ENCODE results near the gene P2RY6.
"Not testable (repeated sequence)": the region's sequence is repeated elsewhere in the genome, so short reads cannot be mapped to it uniquely, and the experiment has no call there.

The P2RY6 gene

DNA sequence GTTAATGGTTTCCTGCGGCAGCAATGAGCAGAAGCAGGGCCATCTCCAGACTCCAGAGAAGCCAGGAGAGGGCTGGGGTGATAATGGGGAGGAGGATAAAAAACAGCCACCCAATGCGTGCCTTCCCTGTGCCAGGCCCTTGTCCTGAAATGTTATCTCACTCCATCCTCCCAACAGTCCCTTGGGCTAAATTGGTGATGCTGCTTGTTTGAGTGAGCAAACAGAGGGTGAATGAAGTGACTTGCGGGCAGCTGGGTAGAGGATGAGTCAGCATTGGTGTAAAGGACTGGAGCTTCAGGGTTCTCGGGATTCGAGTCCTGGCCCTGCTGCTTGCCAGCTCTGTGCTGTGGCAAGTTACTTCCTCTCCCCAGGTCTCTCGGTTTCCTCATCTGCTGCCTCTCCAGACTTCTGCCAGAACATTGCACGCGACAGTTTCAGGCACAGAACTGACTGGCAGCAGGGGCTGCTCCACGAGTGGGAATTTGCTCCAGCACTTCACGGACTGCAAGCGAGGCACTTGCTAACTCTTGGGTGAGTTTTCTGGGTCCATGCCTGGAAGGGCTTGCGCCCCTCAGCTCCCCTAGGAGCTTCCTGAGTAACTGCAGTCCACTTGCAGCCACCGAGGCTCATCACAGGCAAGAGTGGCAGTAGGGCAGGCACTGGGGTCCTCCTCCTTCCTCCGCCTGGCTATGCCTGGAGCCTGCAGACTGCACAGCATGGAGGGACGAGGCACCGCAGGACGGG lies at the start of gene P2RY6:
TSS of gene P2RY6 (plus strand) at position 403 of the 744 bp plus-strand sequence. CDS start 24,181 bp downstream, outside the sequence.
- no peak for DNase-seq (ENCODE audit: low read depth in 2 of 2, low spot score in 1 of 2)

GRCh38 chr11:73223998-73224730 lies 48.0 kb upstream of the P2RY6 start:
- no peak for DNase-seq (ENCODE audit: low read depth in 2 of 2, low spot score in 1 of 2)

DNA sequence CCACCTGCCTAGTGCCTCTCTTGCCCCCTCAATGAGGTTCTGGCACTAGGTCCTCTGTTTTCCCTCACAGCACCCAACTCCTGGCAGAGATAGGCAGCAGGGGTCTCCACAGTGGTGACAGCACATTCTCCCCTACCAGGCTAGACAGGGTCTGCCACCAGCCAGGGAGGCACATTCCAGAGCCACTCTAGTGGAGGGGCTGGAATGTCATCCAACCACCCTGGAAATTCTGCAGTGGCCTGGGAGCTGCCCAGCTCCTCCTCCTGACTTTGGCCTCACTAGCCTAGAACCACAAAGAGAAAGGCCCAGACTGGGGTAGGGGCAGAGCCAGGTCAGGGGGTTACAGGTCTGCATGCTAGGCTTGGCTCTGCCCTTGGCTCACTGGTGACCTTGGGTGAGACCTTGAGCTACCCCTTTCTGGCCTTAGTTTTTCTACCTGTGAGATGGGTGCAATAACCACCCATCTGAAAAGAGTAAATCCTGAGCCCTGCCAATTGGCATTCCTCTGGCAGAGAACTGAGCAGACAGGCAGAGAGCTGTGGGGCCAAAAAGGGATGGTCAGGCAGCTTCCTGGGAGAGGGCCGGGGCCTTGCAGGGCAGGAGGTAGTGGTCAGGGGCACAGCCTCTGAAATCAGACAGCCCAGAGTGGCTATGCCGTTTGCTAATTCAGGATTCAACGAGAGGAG lies 47.0 kb upstream of the P2RY6 start:
- no peak for DNase-seq (ENCODE audit: low read depth in 2 of 2, low spot score in 1 of 2)

- no peak for DNase-seq (ENCODE audit: low read depth in 2 of 2, low spot score in 1 of 2)
Measured at GRCh38 chr11:73225851-73226250, 46.3 kb upstream of the P2RY6 start.

DNA sequence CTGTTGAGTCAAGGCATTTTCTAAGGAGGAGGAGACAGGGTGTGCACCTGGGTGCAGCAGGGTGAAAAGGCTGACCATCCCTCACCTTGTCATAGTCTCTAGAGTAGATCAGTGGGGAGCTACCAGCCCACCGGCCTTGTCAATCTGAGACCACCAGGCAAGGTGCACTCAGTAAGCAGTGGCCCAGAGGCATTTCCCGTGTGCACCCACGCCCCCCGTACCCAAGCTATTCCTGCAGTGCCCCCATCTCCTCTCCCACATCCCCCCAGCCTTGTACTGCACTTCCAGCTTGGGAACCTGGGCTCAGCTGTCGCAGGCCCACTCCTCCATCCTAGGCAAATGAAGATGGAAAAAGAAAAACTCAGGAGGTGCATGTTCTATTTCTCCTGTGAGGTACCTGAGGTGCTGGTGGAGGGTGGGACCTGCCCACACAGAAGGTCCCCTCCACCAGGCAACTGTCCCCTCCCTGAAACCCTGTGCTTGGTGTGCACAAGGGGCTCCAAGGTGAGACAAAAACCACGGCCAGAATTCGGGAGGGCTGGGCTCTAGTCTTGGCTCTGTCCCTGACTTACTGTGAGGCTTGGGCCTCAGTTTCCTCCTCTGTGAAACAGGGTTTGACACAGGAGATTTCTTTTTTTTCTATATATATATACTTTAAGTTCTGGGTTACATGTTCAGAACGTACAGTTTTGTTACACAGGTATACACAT lies 45.7 kb upstream of the P2RY6 start:
- DNase-seq (ENCODE audit: low read depth in 2 of 2, low spot score in 1 of 2): no peak

GRCh38 chr11:73227571-73228211 lies 44.4 kb upstream of the P2RY6 start:
- DNase-seq (ENCODE audit: low read depth in 2 of 2, low spot score in 1 of 2): no peak

GRCh38 chr11:73228268-73229134 lies 43.6 kb upstream of the P2RY6 start:
- no peak for DNase-seq (ENCODE audit: low read depth in 2 of 2, low spot score in 1 of 2)

DNA sequence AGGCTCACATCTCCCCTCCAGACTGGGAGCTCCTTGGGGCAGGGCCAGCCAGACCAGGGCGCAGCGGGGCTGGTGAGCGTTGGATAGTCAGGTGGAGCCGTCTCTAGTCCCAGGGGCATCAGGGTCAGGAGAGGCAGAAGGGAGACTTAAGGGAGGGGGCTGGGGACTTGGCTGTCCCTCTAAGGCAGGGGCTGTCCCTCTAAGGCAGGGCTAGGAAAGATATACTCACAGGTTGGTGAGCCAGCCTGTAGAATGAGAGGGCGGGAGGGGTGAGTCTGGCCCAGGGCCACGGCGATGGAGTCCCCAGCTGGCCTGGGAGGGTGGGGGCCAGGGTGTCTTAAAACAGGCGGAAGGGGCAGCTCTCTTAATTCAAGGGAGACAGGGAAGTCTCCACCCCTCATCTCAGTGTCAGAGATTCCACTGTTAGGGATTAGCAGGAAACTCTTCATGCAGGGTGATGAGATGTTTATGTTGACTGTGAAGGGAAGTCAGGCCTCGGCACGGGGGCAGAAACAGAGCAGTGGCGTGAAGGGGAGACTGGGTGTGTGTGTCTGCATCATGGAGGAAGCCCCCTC lies 42.7 kb upstream of the P2RY6 start:
- no peak for DNase-seq (ENCODE audit: low read depth in 2 of 2, low spot score in 1 of 2)

DNA sequence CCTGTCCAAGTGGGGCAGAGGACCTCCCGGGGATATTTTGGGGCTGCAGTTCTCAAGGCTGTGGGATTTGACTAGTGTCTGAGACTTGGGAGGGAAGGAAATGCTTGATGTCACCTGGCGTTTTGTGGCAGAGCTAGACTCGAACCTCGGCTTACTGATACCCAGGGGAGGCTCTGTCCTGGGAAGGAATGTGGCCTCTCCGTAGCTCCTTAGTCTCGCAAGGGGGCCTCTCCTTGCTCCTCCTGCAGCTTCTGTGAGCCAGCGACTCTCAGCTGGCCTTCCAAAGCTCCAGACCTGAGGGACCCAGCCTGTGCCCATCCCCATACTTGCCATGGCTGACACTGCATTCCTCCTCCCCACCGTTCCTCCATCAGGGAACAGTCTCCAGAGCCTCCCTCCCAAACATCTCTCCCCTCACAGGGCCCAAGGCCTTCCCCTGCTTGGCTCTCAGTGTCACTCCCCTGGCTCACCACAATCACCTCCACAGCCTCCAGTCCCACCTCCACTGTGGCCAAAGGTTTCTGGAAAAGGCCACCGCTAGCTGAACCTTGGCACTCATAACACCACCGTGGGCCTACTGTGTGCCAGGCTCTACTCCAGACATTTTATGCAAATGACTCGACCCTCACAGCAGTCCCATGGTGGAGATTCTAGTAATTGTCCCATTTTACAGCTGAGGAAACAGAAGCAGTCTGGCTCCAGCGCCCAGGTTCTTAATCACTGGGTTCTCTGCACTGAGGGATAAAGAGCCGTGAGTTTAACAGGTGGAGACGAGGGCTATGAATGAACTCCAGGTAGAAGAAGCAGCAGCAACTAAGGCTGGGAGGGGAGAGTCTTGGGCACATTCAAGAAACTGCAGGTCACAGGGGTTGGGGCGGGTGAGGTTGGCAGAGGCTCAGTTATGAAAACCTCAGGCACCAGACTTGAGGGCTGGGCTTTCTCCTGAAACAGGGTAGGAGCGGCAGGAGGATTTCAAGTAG lies 42.0 kb upstream of the P2RY6 start:
- DNase-seq (ENCODE audit: low read depth in 2 of 2, low spot score in 1 of 2): no peak

DNA sequence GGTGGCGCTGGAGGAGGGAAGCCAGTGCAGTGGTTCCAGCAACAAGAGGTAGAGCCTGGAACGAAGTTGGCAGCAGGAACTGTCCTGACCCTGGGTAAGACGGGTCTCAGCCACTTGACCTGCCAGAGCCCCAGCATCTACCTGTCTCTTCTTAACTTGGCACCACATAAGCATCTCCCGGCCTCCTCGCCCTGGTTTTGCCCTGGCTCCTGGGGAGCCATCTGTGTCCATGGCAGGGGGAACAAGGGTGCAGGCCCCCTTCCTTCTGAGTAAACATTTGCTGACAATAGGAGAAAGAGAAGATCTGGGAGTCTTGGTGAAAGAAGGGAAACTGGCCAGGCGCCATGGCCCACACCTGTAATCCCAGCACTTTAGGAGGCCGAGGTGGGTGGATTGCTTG lies 41.2 kb upstream of the P2RY6 start:
- DNase-seq (ENCODE audit: low read depth in 2 of 2, low spot score in 1 of 2): no peak

DNA sequence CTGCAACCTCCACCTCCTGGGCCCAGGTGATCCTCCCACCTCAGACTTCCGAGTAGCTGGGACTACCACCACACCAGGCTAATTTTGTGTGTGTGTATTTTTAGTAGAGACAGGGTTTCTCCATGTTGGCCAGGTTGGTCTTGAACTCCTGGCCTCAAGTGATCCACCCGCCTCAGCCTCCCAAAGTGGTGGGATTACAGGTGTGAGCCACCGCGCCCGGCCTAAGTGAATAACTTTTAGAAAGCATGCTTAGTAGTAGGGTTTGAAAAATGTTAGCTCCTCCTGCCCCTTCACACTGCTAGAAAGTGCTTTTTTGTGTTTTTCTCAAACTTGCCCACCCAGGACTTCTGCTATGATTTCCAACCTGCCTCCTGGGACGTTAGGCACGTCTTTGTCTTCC lies 39.7 kb upstream of the P2RY6 start:
- DNase-seq (ENCODE audit: low read depth in 2 of 2, low spot score in 1 of 2): not testable (repeated sequence)

GRCh38 chr11:73233211-73233610 lies 38.9 kb upstream of the P2RY6 start:
- no peak for DNase-seq (ENCODE audit: low read depth in 2 of 2, low spot score in 1 of 2)

DNA sequence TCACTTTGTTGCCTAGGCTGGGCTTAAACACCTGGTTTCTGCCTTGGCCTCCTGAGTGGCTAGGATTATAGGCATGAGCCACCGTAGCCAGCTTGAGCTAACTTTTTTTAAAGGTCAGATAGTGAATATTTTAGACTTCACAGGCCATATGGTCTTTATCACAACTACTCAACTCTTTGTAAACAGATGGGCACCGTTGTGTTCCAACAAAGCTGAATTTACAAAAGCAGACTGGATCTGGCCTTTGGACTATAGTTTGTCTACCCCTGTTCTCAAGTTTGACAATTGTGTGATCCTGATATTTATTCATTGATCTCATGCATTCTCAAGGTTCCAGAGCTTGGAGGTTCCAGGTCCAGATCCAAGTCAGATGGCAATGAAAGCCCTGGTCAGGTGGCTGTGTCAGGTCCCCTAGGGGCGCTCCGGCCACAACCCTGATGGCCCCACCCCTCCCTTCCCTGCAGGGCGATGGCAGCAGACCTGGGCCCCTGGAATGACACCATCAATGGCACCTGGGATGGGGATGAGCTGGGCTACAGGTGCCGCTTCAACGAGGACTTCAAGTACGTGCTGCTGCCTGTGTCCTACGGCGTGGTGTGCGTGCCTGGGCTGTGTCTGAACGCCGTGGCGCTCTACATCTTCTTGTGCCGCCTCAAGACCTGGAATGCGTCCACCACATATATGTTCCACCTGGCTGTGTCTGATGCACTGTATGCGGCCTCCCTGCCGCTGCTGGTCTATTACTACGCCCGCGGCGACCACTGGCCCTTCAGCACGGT lies 38.3 kb upstream of the P2RY6 start:
- DNase-seq (ENCODE audit: low read depth in 2 of 2, low spot score in 1 of 2): no peak

- DNase-seq (ENCODE audit: low read depth in 2 of 2, low spot score in 1 of 2): no peak
Measured at GRCh38 chr11:73234471-73235181, 37.5 kb upstream of the P2RY6 start.

DNA sequence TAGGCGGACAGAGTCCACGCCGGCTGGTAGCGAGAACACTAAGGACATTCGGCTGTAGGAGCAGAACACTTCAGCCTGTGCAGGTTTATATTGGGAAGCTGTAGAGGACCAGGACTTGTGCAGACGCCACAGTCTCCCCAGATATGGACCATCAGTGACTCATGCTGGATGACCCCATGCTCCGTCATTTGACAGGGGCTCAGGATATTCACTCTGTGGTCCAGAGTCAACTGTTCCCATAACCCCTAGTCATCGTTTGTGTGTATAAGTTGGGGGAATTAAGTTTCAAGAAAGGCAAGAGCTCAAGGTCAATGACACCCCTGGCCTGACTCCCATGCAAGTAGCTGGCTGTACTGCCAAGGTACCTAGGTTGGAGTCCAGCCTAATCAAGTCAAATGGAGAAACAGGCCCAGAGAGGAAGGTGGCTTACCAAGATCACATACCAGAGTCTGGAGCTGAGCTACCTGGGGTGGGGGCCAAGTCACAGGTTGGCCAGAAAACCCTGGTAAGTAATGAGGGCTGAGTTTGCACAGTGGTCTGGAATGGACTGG lies 36.8 kb upstream of the P2RY6 start:
- no peak for DNase-seq (ENCODE audit: low read depth in 2 of 2, low spot score in 1 of 2)

DNA sequence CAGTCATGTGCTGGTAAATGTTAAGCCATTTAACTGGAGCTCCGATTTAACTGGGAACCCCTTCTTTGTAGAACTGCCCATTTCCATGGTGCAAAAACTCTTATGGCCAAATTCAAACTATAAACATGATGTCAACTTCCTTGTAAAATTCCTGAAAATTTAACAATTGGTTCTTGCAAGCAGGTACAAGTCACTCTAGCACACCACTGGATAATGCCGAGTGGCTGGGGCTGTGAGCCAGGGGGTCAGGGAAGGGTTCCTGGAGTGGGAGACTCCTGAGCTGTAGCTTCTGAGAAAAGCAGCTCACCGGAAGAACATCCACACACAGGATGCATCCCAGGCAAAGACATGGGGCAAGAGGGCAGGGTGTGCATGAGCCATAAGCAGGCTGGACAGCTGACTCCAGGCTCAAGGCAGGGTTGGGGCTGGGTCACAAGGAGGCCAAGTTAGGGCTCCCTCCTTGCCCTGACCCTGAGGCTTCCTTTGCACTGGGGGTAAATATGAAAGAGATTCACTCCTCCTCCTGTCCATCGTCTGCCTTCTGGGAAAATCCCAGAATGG lies 35.9 kb upstream of the P2RY6 start:
- DNase-seq (ENCODE audit: low read depth in 2 of 2, low spot score in 1 of 2): no peak
